PC-3 (cell line): Measurements from ENCODE around the gene LTN1. TPM values are rescaled to one million over a fixed set of nuclear protein-coding genes. Genes with fewer than 3 reads are reported as not detected.
A peak's percentile ranks its signal among the peaks of the same experiment; 100 is the strongest.
"Not testable (repeated sequence)": the region's sequence is repeated elsewhere in the genome, so short reads cannot be mapped to it uniquely, and the experiment has no call there.

Experiments
- ATAC-seq: fragments of 200-7000 bp; cut with Tn5 transposase; 2 replicates; pipeline ENCODE4 v1.9.1; 2020; ENCODE audit warnings: mild to moderate bottlenecking, moderate library complexity
- BruUV-seq: library from RNA; stranded (reverse); fragments of 400-500 nt; replicated peaks from 2 replicates; lab custom pipeline; 2021; lab: Mats Ljungman, UMichigan
- CTCF ChIA-PET: fragments of 300-600 bp; sonication (Branson Sonifier 250); formaldehyde crosslinking; loops from one replicate; lab custom pipeline; 2022; ENCODE audit warnings: antibody characterized with exemption; lab: Charles Lee
- POLR2A ChIA-PET: fragments of 300-600 bp; sonication (Branson Sonifier 250); formaldehyde crosslinking; loops from one replicate; lab custom pipeline; 2022; ENCODE audit warnings: antibody characterized with exemption; ENCODE audit not compliant: unreplicated experiment; lab: Charles Lee
- DNase-seq: peaks from one replicate; pipeline ENCODE4 v3.0.0-alpha.2; 2015
- H2AFZ ChIP-seq: fragments of 300-600 bp; sonication (generic); 2 replicates; pipeline ENCODE4 v1.6.0; 2016; ENCODE audit warnings: antibody characterized with exemption, low read length
- H3F3A ChIP-seq: fragments of 300-600 bp; sonication (generic); one replicate; pipeline ENCODE4 v1.6.0; 2017; ENCODE audit warnings: antibody characterized with exemption, low read length, control low read depth, mild to moderate bottlenecking; ENCODE audit not compliant: unreplicated experiment
- H3K27ac ChIP-seq: fragments of 300-600 bp; sonication (generic); 2 replicates; pipeline ENCODE4 v1.5.1; 2016; ENCODE audit warnings: mild to moderate bottlenecking, low read length
- H3K27me3 ChIP-seq: fragments of 300-600 bp; sonication (generic); 2 replicates; pipeline ENCODE4 v1.6.1; 2016; ENCODE audit warnings: low read length, mixed read lengths
- H3K36me3 ChIP-seq: fragments of 300-600 bp; sonication (generic); 2 replicates; pipeline ENCODE4 v1.6.1; 2016; ENCODE audit warnings: low read depth, mixed run types, low read length, mixed read lengths
- H3K4me1 ChIP-seq: fragments of 300-600 bp; sonication (generic); 2 replicates; pipeline ENCODE4 v1.5.1; 2016; ENCODE audit warnings: low read length; ENCODE audit not compliant: insufficient read depth
- H3K4me2 ChIP-seq: fragments of 300-600 bp; sonication (generic); 2 replicates; pipeline ENCODE4 v1.6.0; 2016; ENCODE audit warnings: low read length
- H3K4me3 ChIP-seq: fragments of 300-600 bp; sonication (generic); 2 replicates; pipeline ENCODE4 v1.5.1; 2016; ENCODE audit warnings: mild to moderate bottlenecking, low read length, mixed read lengths
- H3K79me2 ChIP-seq: fragments of 300-600 bp; sonication (generic); 2 replicates; pipeline ENCODE4 v1.6.1; 2017; ENCODE audit warnings: low read length, mixed read lengths
- H3K9ac ChIP-seq: fragments of 300-600 bp; sonication (generic); 2 replicates; pipeline ENCODE4 v1.6.0; 2016; ENCODE audit warnings: mild to moderate bottlenecking, low read length
- H3K9me2 ChIP-seq: fragments of 300-600 bp; sonication (generic); replicated peaks from 2 replicates; pipeline ENCODE4 v1.6.1; 2016; ENCODE audit warnings: mixed run types, low read length, mixed read lengths
- H3K9me3 ChIP-seq: fragments of 300-600 bp; sonication (generic); 2 replicates; pipeline ENCODE4 v1.6.1; 2016; ENCODE audit warnings: low read length, mixed read lengths
- H4K20me1 ChIP-seq: fragments of 300-600 bp; sonication (generic); 2 replicates; pipeline ENCODE4 v1.6.1; 2016; ENCODE audit warnings: low read length, mixed read lengths
- CTCF ChIP-seq: fragments of 300-600 bp; sonication (generic); conservative IDR thresholded peaks from 2 replicates; pipeline ENCODE4 v1.5.1; 2017; ENCODE audit warnings: antibody characterized with exemption, low read depth, mild to moderate bottlenecking, low read length
- EZH2 ChIP-seq: fragments of 300-600 bp; sonication (generic); IDR thresholded peaks from one replicate; pipeline ENCODE4 v1.6.1; 2017; ENCODE audit warnings: antibody characterized with exemption, mild to moderate bottlenecking, low read length; ENCODE audit not compliant: unreplicated experiment
- EZH2phosphoT487 ChIP-seq: fragments of 300-600 bp; sonication (generic); IDR thresholded peaks from 2 replicates; pipeline ENCODE4 v1.6.1; 2018; ENCODE audit warnings: mild to moderate bottlenecking, antibody characterized with exemption, low read length, borderline replicate concordance
- intact Hi-C: fragments of 100-400 bp; cut with micrococcal nuclease; formaldehyde crosslinking; loops from 2 replicates; pipeline ENCODE4 v1.9.0; 2023
- total RNA-seq: library from RNA; depleted of rRNA; stranded (reverse); fragments of >200 nt; gene quantifications from 2 replicates; pipeline ENCODE4 v1.2.3, GENCODE V29; 2014

LTN1 gene
- total RNA-seq, 1 experiment from 2014 or later, result 21.0 TPM

- no peak for TF ChIP-seq EZH2
- no peak for TF ChIP-seq EZH2phosphoT487
- TF ChIP-seq CTCF, result no peak
- Histone ChIP-seq H3K79me2 (no peaks in the 10 kb centered on the region), H3K36me3 (peaks cover 31% of the 10 kb centered on the region), H3K9me2 (no peaks in the 10 kb centered on the region), H3K4me1 (0 out of 2 replicates have a peak, but pooled peaks cover 3% of the 10 kb centered on the region), H3K27ac (no peak overlapping the region), H3K4me2 (no peak overlapping the region), H3K9ac (no peak overlapping the region), H2AFZ (no peak overlapping the region), H3K4me3 (no peak overlapping the region), H4K20me1 (no peaks in the 10 kb centered on the region), H3F3A (no peaks in the 10 kb centered on the region), H3K27me3 (no peaks in the 10 kb centered on the region), H3K9me3 (no peaks in the 10 kb centered on the region)
- BruUV-seq, result no TSS peak
- DNase-seq (no peak), ATAC-seq (peak; percentile 50; the same call in 1 of the 2 replicates)
- CTCF ChIA-PET, result interaction anchor here (0.6 kb wide), 1 partner anchor 9 kb away, joined by 3 read pairs; no protein-coding TSS in a partner anchor
- POLR2A ChIA-PET, result no interaction called here
- intact Hi-C loops, result loop anchor here (10.0 kb wide), 1 partner anchor 48 kb away; a partner anchor contains a TSS
Observed at GRCh38 chr21:28932717-28933116, 60.0 kb downstream of the LTN1 start.

GRCh38 chr21:28931708-28932372 lies 60.8 kb downstream of the LTN1 start:
- H3K4me3 ChIP-seq, H3K4me1 ChIP-seq, H3K27ac ChIP-seq, H3K4me2 ChIP-seq, POLR2A ChIA-PET, ATAC-seq, DNase-seq, CTCF ChIA-PET, H3K79me2 ChIP-seq, H4K20me1 ChIP-seq, H3K9me2 ChIP-seq, BruUV-seq, H3F3A ChIP-seq, H3K9ac ChIP-seq, H3K27me3 ChIP-seq, H3K9me3 ChIP-seq, H2AFZ ChIP-seq: not testable (repeated sequence)
- intact Hi-C loops, result loop anchor here (10.0 kb wide), 1 partner anchor 47 kb away; a partner anchor contains a TSS
- peaks cover 31% of the 10 kb centered on the region for H3K36me3 ChIP-seq

GRCh38 chr21:28928578-28929420 lies 63.9 kb downstream of the LTN1 start:
- intact Hi-C loops, result no loop called here
- H3K9ac ChIP-seq, result no peak overlapping the region
- no peak for TF ChIP-seq CTCF
- TF ChIP-seq EZH2, result no peak
- TF ChIP-seq EZH2phosphoT487, result no peak
- BruUV-seq, result no TSS peak
- peaks cover 9% of the 10 kb centered on the region for H3K36me3 ChIP-seq
- H3K4me1 ChIP-seq, result no peaks in the 10 kb centered on the region
- H3K9me3 ChIP-seq, result no peaks in the 10 kb centered on the region
- no peaks in the 10 kb centered on the region for H4K20me1 ChIP-seq
- H3K4me2 ChIP-seq, result no peak overlapping the region
- ChIA-PET POLR2A (no interaction called here), CTCF (no interaction called here)
- no peaks in the 10 kb centered on the region for H3K79me2 ChIP-seq
- DNase-seq (no peak), ATAC-seq (peak; percentile 46; the same call in 1 of the 2 replicates)
- no peak overlapping the region for H3K27ac ChIP-seq
- no peak overlapping the region for H2AFZ ChIP-seq
- no peaks in the 10 kb centered on the region for H3K27me3 ChIP-seq
- H3K9me2 ChIP-seq, result no peaks in the 10 kb centered on the region
- H3F3A ChIP-seq, result no peaks in the 10 kb centered on the region
- H3K4me3 ChIP-seq, result no peak overlapping the region
